GM10248 (cell line): ENCODE results near the gene CSTF2T.

ENCODE experiments used
- CTCF ChIA-PET: fragments of 300-600 bp; sonication (Branson Sonifier 250); formaldehyde crosslinking; extraction: SDS; loops from one replicate; lab custom pipeline; 2021; ENCODE audit warnings: antibody characterized with exemption; lab: Yijun Ruan, JAX
- POLR2A ChIA-PET: fragments of 350-650 bp; sonication (Branson Sonifier 250); formaldehyde crosslinking; extraction: SDS; loops from one replicate; lab custom pipeline; 2020; ENCODE audit warnings: antibody characterized with exemption; lab: Yijun Ruan, JAX
- DNase-seq: peaks from one replicate; pipeline ENCODE4 v3.0.0; 2012; ENCODE audit errors: extremely low spot score
- TF ChIP-seq, protein P1 (sequence below): IDR thresholded peaks from 2 replicates; pipeline ENCODE4 v1.5.1; 2012; ENCODE audit warnings: mild to moderate bottlenecking, low read depth; ENCODE audit errors: extremely low read depth, missing control alignments, control extremely low read depth

Gene CSTF2T

DNA sequence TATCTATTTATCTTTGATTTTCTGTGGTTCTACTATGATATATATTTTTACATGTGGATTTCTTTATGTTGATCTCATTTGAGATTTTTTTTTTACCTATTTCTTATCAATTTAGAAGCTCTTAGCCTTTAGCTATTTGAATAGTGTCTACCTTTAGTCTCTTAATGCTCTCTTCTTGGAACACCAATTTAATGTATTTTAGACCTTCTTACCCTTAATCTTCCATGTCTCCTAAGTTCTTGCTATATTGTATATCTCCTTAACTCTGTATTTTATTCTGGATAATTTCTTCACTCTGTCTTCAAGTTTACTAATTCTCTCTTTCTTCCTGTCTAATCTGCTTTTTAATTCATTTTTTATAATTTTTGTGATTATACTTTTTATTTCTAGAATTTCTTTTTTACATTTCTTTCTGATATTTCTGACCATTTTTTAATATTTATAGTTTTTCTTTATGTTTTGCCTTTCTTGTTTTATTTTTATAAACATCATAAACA, 27.3 kb downstream of the CSTF2T start:
- TF ChIP-seq, protein P1, sequence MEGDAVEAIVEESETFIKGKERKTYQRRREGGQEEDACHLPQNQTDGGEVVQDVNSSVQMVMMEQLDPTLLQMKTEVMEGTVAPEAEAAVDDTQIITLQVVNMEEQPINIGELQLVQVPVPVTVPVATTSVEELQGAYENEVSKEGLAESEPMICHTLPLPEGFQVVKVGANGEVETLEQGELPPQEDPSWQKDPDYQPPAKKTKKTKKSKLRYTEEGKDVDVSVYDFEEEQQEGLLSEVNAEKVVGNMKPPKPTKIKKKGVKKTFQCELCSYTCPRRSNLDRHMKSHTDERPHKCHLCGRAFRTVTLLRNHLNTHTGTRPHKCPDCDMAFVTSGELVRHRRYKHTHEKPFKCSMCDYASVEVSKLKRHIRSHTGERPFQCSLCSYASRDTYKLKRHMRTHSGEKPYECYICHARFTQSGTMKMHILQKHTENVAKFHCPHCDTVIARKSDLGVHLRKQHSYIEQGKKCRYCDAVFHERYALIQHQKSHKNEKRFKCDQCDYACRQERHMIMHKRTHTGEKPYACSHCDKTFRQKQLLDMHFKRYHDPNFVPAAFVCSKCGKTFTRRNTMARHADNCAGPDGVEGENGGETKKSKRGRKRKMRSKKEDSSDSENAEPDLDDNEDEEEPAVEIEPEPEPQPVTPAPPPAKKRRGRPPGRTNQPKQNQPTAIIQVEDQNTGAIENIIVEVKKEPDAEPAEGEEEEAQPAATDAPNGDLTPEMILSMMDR = no peak
- CTCF ChIA-PET = no interaction called here
- POLR2A ChIA-PET = no interaction called here
- DNase-seq = no peak

DNA sequence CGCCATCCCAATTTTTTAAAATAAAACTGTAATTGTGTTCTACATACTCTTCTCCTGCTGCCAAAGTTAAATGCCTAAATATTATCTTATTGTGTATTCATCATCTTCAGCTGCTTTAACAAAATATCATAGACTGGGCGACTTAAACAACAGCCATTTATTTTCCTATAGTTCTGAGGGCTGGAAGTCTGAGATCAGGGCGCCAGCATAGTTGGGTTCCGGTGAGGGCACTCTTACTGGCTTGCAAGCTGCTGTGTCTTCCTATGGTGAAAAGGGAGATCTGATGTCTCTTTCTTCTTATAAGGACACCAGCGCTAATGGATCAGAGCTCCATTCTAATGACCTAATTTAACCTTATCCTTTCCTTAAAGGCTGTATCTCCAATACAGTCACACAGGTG, 30.4 kb downstream of the CSTF2T start:
- CTCF ChIA-PET = no interaction called here
- TF ChIP-seq, protein P1 = no peak
- no peak for DNase-seq
- POLR2A ChIA-PET = no interaction called here

DNA sequence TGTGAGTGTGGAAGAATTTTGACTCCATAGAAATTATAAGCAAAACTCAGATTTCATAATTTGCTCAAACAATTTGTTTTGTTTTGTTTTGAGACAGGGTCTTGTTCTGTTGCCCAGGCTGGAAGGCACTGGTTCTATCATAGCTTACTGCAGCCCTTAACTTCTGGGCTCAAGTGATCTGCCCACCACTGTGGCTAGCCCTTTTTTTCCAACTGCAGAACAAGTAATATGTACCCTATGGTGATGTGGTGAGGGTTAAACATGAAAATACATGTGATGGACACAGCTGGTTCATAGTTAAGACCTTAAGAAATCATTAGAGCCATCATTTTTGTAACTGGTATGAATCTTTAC, 31.1 kb downstream of the CSTF2T start:
- TF ChIP-seq, protein P1 = no peak
- no peak for DNase-seq
- ChIA-PET POLR2A (no interaction called here), CTCF (interaction anchor here (0.7 kb wide), 1 partner anchor 13 kb away, joined by 3 read pairs; no protein-coding TSS in a partner anchor)

DNA sequence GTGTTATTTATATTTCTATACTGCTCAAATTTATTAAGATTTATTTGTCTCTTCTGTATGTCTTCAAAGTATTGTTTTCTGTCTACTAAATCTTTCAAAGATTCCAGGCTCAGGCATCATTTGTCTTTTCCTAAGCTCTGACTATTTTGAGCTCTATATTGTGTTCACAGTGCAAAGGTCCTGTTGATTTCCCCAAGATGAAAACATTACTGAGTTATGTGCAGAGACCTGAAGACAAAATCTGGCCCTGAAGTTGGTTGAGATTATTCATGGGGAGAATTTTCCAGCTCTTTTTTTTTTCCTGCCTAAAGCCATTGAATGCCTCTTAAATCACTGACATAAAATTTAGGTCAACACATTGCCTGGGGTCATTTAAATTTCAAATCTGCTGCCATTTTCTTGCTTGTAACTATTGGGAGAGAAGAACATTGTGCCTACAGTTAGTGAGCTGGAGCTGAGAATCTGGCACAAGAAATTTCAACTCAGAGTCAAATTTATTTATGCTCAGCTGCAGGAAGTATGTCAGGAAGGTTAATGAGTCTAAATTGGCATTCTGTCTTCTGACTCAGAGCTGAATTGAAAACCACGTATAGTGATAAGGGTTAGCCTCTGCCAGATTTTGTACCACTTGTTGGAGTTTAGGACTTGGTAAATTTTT, 31.6 kb downstream of the CSTF2T start:
- CTCF ChIA-PET = interaction anchor here (0.7 kb wide), 1 partner anchor 14 kb away, joined by 3 read pairs; no protein-coding TSS in a partner anchor
- POLR2A ChIA-PET = no interaction called here
- DNase-seq = no peak
- TF ChIP-seq, protein P1 = no peak

DNA sequence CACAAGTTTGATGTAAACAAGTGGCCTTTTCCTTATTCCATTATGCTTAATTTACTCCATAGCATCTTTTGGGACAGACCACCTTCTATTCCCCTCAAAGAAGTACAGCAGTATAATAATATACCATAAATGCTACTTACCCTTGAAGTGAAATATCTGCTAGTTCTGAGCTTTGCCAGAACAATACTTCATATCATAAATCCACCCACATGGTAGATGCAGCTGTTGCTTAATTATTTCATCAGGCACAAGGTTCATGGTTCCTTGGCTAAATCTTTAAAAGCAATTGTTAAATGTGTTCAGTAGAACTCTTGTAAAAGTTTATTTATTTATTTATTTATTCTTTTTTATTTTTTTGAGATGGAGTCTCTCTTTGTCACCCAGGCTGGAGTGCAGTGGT, 32.9 kb downstream of the CSTF2T start:
- ChIA-PET POLR2A (no interaction called here), CTCF (no interaction called here)

DNA sequence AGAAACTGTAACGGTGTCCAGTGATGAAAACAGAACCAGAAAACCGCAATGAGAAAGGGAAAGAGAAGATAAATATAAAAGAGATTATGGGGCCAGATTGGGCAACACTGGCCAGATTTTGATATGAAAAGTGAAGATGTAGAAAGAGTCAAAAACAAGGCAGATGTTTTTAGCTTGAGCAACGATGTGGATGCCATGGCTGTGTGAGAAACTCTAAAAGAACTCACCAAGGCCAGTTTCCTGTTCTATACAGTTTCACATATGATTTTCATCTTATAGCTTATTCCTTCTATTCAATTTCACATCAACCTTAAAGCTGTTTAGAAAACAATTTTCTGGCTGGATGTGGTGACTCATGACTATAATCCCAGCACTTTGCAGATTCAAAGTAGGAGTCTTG, 36.3 kb downstream of the CSTF2T start:
- DNase-seq = no peak
- TF ChIP-seq, protein P1 = no peak
- ChIA-PET CTCF (interaction anchor here (1.4 kb wide), 1 partner anchor 20 kb away, joined by 3 read pairs; no protein-coding TSS in a partner anchor), POLR2A (no interaction called here)

More for the DNA sequence above, 32.9 kb downstream of the CSTF2T start:
- DNase-seq = no peak
- TF ChIP-seq, protein P1 = no peak
